ENCODE results near the gene PAPPA2. TPM values are rescaled to one million over a fixed set of nuclear protein-coding genes. Genes with fewer than 3 reads are reported as not detected.

The PAPPA2 gene
- total RNA-seq, 1 experiment from 2014 or later = not detected

GRCh38 chr1:176512966-176513365, 50.0 kb downstream of the PAPPA2 start:
- no peak overlapping the region for H3K9ac ChIP-seq (ENCODE audit: low read length)
- peaks cover 7% of the 10 kb centered on the region; the same call in 1 of the 2 replicates for H3K4me1 ChIP-seq (ENCODE audit: insufficient read depth, low read length)
- H3K36me3 ChIP-seq (ENCODE audit: low read depth, low read length) = no peaks in the 10 kb centered on the region
- H3K27me3 ChIP-seq (ENCODE audit: low read length) = no peaks in the 10 kb centered on the region
- POLR2A ChIA-PET (ENCODE audit: unreplicated experiment) = no interaction called here
- intact Hi-C loops (cut with micrococcal nuclease) = no loop called here
- CTCF ChIA-PET = no interaction called here
- BruUV-seq (replicated peaks) = no TSS peak
- no peak for DNase-seq
- no peaks in the 10 kb centered on the region for H3K9me3 ChIP-seq (ENCODE audit: low read length)
- H3K27ac ChIP-seq (ENCODE audit: low read length) = no peak overlapping the region
- H2AFZ ChIP-seq (ENCODE audit: low read length) = no peak overlapping the region
- H3K4me2 ChIP-seq (ENCODE audit: low read length) = no peak overlapping the region
- TF ChIP-seq EZH2 (IDR thresholded peaks at IDR 0.05; ENCODE audit: low read length, unreplicated experiment) (no peak), CTCF (conservative IDR thresholded peaks at IDR 0.05; ENCODE audit: low read depth, low read length) (no peak), EZH2phosphoT487 (IDR thresholded peaks at IDR 0.05; ENCODE audit: borderline replicate concordance, low read length) (no peak)
- H3K9me2 ChIP-seq (replicated peaks; ENCODE audit: low read length) = no peaks in the 10 kb centered on the region
- ATAC-seq = no peak
- no peaks in the 10 kb centered on the region for H4K20me1 ChIP-seq (ENCODE audit: low read length)
- H3K4me3 ChIP-seq (ENCODE audit: low read length) = no peak overlapping the region
- no peaks in the 10 kb centered on the region for H3K79me2 ChIP-seq (ENCODE audit: low read length)
- no peaks in the 10 kb centered on the region for H3F3A ChIP-seq (ENCODE audit: low read length, unreplicated experiment)

- TF ChIP-seq CTCF (conservative IDR thresholded peaks at IDR 0.05; ENCODE audit: low read depth, low read length) = no peak
- no peak for TF ChIP-seq EZH2 (IDR thresholded peaks at IDR 0.05; ENCODE audit: low read length, unreplicated experiment)
- no peak for TF ChIP-seq EZH2phosphoT487 (IDR thresholded peaks at IDR 0.05; ENCODE audit: borderline replicate concordance, low read length)
- intact Hi-C loops (cut with micrococcal nuclease) = no loop called here
- no peaks in the 10 kb centered on the region for H3K79me2 ChIP-seq (ENCODE audit: low read length)
- H2AFZ ChIP-seq (ENCODE audit: low read length) = no peak overlapping the region
- H3K27me3 ChIP-seq (ENCODE audit: low read length) = no peaks in the 10 kb centered on the region
- H3K4me1 ChIP-seq (ENCODE audit: insufficient read depth, low read length) = peaks cover 7% of the 10 kb centered on the region; the same call in 1 of the 2 replicates
- CTCF ChIA-PET = no interaction called here
- no peak overlapping the region for H3K27ac ChIP-seq (ENCODE audit: low read length)
- H3K9me2 ChIP-seq (replicated peaks; ENCODE audit: low read length) = no peaks in the 10 kb centered on the region
- POLR2A ChIA-PET (ENCODE audit: unreplicated experiment) = no interaction called here
- DNase-seq (peak; percentile 71), ATAC-seq (no peak)
- no peak overlapping the region for H3K4me3 ChIP-seq (ENCODE audit: low read length)
- H3K4me2 ChIP-seq (ENCODE audit: low read length) = no peak overlapping the region
- H3F3A ChIP-seq (ENCODE audit: low read length, unreplicated experiment) = no peaks in the 10 kb centered on the region
- H3K9ac ChIP-seq (ENCODE audit: low read length) = no peak overlapping the region
- no peaks in the 10 kb centered on the region for H4K20me1 ChIP-seq (ENCODE audit: low read length)
- no peaks in the 10 kb centered on the region for H3K36me3 ChIP-seq (ENCODE audit: low read depth, low read length)
- H3K9me3 ChIP-seq (ENCODE audit: low read length) = no peaks in the 10 kb centered on the region
- no TSS peak for BruUV-seq (replicated peaks)
Observed at GRCh38 chr1:176515310-176515709, 52.3 kb downstream of the PAPPA2 start.

- CTCF ChIA-PET = no interaction called here
Observed at GRCh38 chr1:176517484-176517883, 54.5 kb downstream of the PAPPA2 start.

More at GRCh38 chr1:176517484-176517883, 54.5 kb downstream of the PAPPA2 start:
- Histone ChIP-seq H3K9me3 (ENCODE audit: low read length) (no peaks in the 10 kb centered on the region), H3K79me2 (ENCODE audit: low read length) (no peaks in the 10 kb centered on the region), H3K4me1 (ENCODE audit: insufficient read depth, low read length) (peaks cover 7% of the 10 kb centered on the region; the same call in 1 of the 2 replicates), H3K27me3 (ENCODE audit: low read length) (no peaks in the 10 kb centered on the region), H3K36me3 (ENCODE audit: low read depth, low read length) (no peaks in the 10 kb centered on the region), H3K4me2 (ENCODE audit: low read length) (no peak overlapping the region), H3F3A (ENCODE audit: low read length, unreplicated experiment) (no peaks in the 10 kb centered on the region), H3K27ac (ENCODE audit: low read length) (no peak overlapping the region), H3K9ac (ENCODE audit: low read length) (no peak overlapping the region), H3K9me2 (replicated peaks; ENCODE audit: low read length) (no peaks in the 10 kb centered on the region), H4K20me1 (ENCODE audit: low read length) (no peaks in the 10 kb centered on the region), H3K4me3 (ENCODE audit: low read length) (no peak overlapping the region), H2AFZ (ENCODE audit: low read length) (no peak overlapping the region)
- POLR2A ChIA-PET (ENCODE audit: unreplicated experiment) = no interaction called here
- no peak for TF ChIP-seq EZH2 (IDR thresholded peaks at IDR 0.05; ENCODE audit: low read length, unreplicated experiment)
- no peak for TF ChIP-seq EZH2phosphoT487 (IDR thresholded peaks at IDR 0.05; ENCODE audit: borderline replicate concordance, low read length)
- TF ChIP-seq CTCF (conservative IDR thresholded peaks at IDR 0.05; ENCODE audit: low read depth, low read length) = no peak
- intact Hi-C loops (cut with micrococcal nuclease) = no loop called here
- DNase-seq (peak; percentile 11), ATAC-seq (no peak)
- BruUV-seq (replicated peaks) = no TSS peak
